ENCODE results near the gene IRAK2. TPM values are rescaled to one million over a fixed set of nuclear protein-coding genes. Genes with fewer than 3 reads are reported as not detected.

Gene IRAK2
- polyA plus RNA-seq, 3 donors, result 0.78 to 2.0 (median 1.5) TPM

DNA sequence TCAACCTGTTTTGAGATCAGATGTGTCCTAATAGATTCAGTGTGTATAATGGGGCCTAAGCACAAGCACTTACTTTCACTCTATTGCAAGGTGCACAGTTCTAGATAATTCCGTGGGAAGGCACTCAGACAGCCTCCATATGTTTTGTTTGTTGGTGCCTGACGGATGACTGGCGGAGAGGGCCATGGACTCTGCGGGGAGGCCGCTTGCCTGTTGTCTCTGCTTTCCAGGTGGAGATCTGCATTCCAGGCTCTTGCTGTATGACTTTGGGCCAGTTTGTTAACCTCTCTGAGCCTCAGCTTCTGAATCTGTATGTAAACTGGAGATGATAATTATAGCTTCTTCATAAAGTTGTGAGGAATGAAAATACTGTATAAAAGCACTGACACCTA is 1.5 kb downstream of the IRAK2 start:
- Mint-ChIP-seq H3K27me3 (ENCODE audit: low read depth in 3 of 3) (peaks cover 0 to 2% (median 1%) of the 10 kb centered on the region in 3 donors), H3K4me3 (peak overlapping the region in 1 of 2 donors; percentile 84), H3K9me3 (peaks cover 9 to 22% (median 15%) of the 10 kb centered on the region in 7 donors), H3K4me1 (peaks cover 33% of the 10 kb centered on the region), H3K36me3 (peaks cover 19 to 22% of the 10 kb centered on the region in 2 donors), H3K27ac (peak overlapping the region in 2 of 7 donors; percentile 3 to 16)
- Histone ChIP-seq H4K20me1 (ENCODE audit: insufficient read depth, low read length) (no peaks in the 10 kb centered on the region), H3K27me3 (ENCODE audit: control insufficient read depth in 2 of 2, insufficient read depth in 2 of 2, low read length in 2 of 2) (no peaks in the 10 kb centered on the region), H2AFZ (ENCODE audit: insufficient read depth, low read depth, low read length, poor library complexity, severe bottlenecking) (no peak overlapping the region), H3K79me2 (ENCODE audit: insufficient read depth, low read length) (no peaks in the 10 kb centered on the region), H3K4me2 (replicated peaks; ENCODE audit: extremely low read depth, low read length, poor library complexity, severe bottlenecking) (no peak overlapping the region), H3K27ac (ENCODE audit: low read depth in 1 of 2, low read length in 2 of 2) (no peak overlapping the region), H3K9ac (ENCODE audit: insufficient read depth, low read length, poor library complexity, severe bottlenecking) (no peak overlapping the region), H3K36me3 (replicated peaks in 1 of 2; ENCODE audit: control insufficient read depth in 1 of 2, insufficient read depth in 2 of 2, low read length in 2 of 2) (no peaks in the 10 kb centered on the region), H3K9me3 (replicated peaks in 1 of 2; ENCODE audit: control insufficient read depth in 1 of 2, insufficient read depth in 1 of 2, low read length in 2 of 2) (peaks cover 11 to 13% of the 10 kb centered on the region in 2 donors), H3K4me1 (ENCODE audit: control insufficient read depth in 1 of 2, insufficient read depth in 2 of 2, low read length in 2 of 2) (peaks cover 21 to 33% of the 10 kb centered on the region in 2 donors), H3K4me3 (replicated peaks in 1 of 3; ENCODE audit: low read depth in 2 of 3, low read length in 3 of 3) (peak overlapping the region in 1 of 3 experiments; percentile 88)
- WGBS (ENCODE audit: insufficient coverage), result 98% methylated on average over 5 of the region's 5 CpGs
- TF ChIP-seq, protein P1, sequence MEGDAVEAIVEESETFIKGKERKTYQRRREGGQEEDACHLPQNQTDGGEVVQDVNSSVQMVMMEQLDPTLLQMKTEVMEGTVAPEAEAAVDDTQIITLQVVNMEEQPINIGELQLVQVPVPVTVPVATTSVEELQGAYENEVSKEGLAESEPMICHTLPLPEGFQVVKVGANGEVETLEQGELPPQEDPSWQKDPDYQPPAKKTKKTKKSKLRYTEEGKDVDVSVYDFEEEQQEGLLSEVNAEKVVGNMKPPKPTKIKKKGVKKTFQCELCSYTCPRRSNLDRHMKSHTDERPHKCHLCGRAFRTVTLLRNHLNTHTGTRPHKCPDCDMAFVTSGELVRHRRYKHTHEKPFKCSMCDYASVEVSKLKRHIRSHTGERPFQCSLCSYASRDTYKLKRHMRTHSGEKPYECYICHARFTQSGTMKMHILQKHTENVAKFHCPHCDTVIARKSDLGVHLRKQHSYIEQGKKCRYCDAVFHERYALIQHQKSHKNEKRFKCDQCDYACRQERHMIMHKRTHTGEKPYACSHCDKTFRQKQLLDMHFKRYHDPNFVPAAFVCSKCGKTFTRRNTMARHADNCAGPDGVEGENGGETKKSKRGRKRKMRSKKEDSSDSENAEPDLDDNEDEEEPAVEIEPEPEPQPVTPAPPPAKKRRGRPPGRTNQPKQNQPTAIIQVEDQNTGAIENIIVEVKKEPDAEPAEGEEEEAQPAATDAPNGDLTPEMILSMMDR (IDR thresholded peaks at IDR 0.05), result no peak
- intact Hi-C loops (cut with micrococcal nuclease), result loop anchor here in 1 of 2 donors (2.0 to 10.0 kb wide), 2 partner anchors 51 to 63 kb away; partner anchors contain the start of gene BRK1
- DNase-seq, result no peak

DNA sequence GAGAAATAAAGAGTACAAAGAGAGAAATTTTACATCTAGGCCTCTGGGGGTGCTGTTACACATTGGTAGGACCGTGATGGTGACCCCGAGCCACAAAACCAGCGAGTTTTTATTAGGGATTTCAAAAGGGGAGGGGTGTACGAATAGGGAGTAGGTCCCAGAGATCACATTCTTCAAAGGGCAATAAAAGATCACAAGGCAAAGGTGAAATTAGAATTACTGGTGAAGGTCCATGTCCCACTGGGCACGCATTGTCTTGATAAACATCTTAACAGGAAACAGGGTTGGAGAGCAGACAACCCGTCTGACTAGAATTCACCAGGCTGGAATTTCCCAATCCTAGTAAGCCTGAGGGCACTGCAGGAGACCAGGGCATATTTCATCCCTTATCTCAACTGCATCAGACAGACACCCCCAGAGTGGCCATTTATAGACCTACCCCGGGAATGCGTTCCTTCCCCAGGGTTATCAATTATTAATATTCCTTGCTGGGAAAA is 4.3 kb downstream of the IRAK2 start:
- no peak overlapping the region for H3K4me3 Mint-ChIP-seq
- Histone ChIP-seq H3K4me2 (replicated peaks; ENCODE audit: extremely low read depth, low read length, poor library complexity, severe bottlenecking) (no peak overlapping the region), H3K79me2 (ENCODE audit: insufficient read depth, low read length) (no peaks in the 10 kb centered on the region), H3K36me3 (replicated peaks in 1 of 2; ENCODE audit: control insufficient read depth in 1 of 2, insufficient read depth in 2 of 2, low read length in 2 of 2) (no peaks in the 10 kb centered on the region), H2AFZ (ENCODE audit: insufficient read depth, low read depth, low read length, poor library complexity, severe bottlenecking) (no peak overlapping the region), H3K27me3 (ENCODE audit: control insufficient read depth in 2 of 2, insufficient read depth in 2 of 2, low read length in 2 of 2) (no peaks in the 10 kb centered on the region), H4K20me1 (ENCODE audit: insufficient read depth, low read length) (no peaks in the 10 kb centered on the region), H3K27ac (ENCODE audit: low read depth in 1 of 2, low read length in 2 of 2) (no peak overlapping the region), H3K9me3 (replicated peaks in 1 of 2; ENCODE audit: control insufficient read depth in 1 of 2, insufficient read depth in 1 of 2, low read length in 2 of 2) (peaks cover 11 to 13% of the 10 kb centered on the region in 2 donors), H3K4me3 (replicated peaks in 1 of 3; ENCODE audit: low read depth in 2 of 3, low read length in 3 of 3) (no peak overlapping the region), H3K4me1 (ENCODE audit: control insufficient read depth in 1 of 2, insufficient read depth in 2 of 2, low read length in 2 of 2) (peaks cover 20 to 33% of the 10 kb centered on the region in 2 donors), H3K9ac (ENCODE audit: insufficient read depth, low read length, poor library complexity, severe bottlenecking) (no peak overlapping the region)
- TF ChIP-seq, protein P1 (IDR thresholded peaks at IDR 0.05), result no peak
- H3K27me3 Mint-ChIP-seq (ENCODE audit: low read depth in 3 of 3), result peaks cover 1 to 3% (median 2%) of the 10 kb centered on the region in 3 donors
- peak overlapping the region in 1 of 7 donors; percentile 47 for H3K27ac Mint-ChIP-seq
- 90% methylated on average over 2 of the region's 8 CpGs for WGBS (ENCODE audit: insufficient coverage)
- peaks cover 9 to 22% (median 15%) of the 10 kb centered on the region in 7 donors for H3K9me3 Mint-ChIP-seq
- peaks cover 19 to 22% of the 10 kb centered on the region in 2 donors for H3K36me3 Mint-ChIP-seq
- intact Hi-C loops (cut with micrococcal nuclease), result loop anchor here in 1 of 2 donors (10.0 kb wide), 1 partner anchor 54 kb away; the partner anchor contains the start of gene BRK1
- DNase-seq, result no peak
- H3K4me1 Mint-ChIP-seq, result peaks cover 31% of the 10 kb centered on the region

Data from CD14-positive monocyte (primary cell).